ENCODE data around the gene TEX38.

DNA sequence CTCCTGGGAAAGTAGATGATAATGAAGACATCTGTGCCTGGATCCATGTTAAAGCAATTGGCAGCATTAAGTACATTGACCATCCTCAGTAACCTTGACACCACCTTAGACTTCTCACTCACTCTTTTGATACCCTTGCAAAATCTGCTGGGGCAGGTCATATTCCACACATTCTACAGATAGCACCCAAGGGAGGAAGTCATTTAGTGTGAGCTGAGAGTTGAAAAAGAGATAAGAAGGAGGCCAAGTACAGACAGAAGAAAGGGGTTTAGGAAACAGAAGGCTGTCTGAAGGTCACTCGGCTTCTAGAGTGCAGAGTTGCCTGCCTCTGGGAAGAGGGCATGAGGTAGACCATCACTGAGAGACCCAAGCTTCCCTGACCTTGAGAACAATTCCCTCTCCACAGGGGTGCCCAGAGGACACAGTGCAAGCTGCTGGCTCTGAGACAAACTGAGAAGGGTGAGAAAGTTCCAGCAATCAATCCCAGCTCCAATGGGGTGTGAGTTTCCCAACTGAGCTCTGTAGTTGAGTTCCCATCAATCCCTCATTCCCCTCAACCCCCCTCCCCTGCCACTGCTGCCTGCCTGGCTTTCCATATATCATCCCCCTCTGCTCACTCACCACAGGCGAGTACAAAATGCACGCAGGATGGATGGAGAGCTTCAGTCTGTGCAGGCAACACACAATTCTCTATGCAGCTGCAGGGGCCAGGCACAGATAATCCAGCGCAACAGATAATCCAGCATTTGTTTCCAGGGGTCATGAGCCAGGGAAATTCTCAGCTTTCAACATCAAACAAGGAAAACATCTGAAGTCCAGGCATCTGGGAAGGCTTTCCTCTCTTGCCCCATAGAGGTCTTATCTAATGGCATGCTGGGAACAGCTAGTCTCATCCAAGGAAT, 47.7 kb upstream of the TEX38 start:
- TF ChIP-seq EZH2 (IDR thresholded peaks at IDR 0.05; ENCODE audit: low read depth, unreplicated experiment) (no peak), ZNF114 (CRISPR knock-in tag; IDR thresholded peaks at IDR 0.05) (no peak), POLR2AphosphoS5 (IDR thresholded peaks at IDR 0.05; ENCODE audit: low read depth) (no peak), ZNF331 (CRISPR knock-in tag; IDR thresholded peaks at IDR 0.05; ENCODE audit: low read depth) (no peak), CREB1 (CRISPR knock-in tag; IDR thresholded peaks at IDR 0.05; ENCODE audit: low read depth) (no peak), EZH2phosphoT487 (IDR thresholded peaks at IDR 0.05; ENCODE audit: unreplicated experiment) (no peak), JUNB (IDR thresholded peaks at IDR 0.05; ENCODE audit: unreplicated experiment) (no peak), STAT1 (IDR thresholded peaks at IDR 0.05; ENCODE audit: unreplicated experiment) (no peak), NANOG (IDR thresholded peaks at IDR 0.05; ENCODE audit: borderline replicate concordance) (no peak)
- TF ChIP-seq, protein P1, sequence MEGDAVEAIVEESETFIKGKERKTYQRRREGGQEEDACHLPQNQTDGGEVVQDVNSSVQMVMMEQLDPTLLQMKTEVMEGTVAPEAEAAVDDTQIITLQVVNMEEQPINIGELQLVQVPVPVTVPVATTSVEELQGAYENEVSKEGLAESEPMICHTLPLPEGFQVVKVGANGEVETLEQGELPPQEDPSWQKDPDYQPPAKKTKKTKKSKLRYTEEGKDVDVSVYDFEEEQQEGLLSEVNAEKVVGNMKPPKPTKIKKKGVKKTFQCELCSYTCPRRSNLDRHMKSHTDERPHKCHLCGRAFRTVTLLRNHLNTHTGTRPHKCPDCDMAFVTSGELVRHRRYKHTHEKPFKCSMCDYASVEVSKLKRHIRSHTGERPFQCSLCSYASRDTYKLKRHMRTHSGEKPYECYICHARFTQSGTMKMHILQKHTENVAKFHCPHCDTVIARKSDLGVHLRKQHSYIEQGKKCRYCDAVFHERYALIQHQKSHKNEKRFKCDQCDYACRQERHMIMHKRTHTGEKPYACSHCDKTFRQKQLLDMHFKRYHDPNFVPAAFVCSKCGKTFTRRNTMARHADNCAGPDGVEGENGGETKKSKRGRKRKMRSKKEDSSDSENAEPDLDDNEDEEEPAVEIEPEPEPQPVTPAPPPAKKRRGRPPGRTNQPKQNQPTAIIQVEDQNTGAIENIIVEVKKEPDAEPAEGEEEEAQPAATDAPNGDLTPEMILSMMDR (conservative IDR thresholded peaks at IDR 0.05; ENCODE audit: low read depth in 2 of 2): no peak
- TF ChIP-seq, protein P2, sequence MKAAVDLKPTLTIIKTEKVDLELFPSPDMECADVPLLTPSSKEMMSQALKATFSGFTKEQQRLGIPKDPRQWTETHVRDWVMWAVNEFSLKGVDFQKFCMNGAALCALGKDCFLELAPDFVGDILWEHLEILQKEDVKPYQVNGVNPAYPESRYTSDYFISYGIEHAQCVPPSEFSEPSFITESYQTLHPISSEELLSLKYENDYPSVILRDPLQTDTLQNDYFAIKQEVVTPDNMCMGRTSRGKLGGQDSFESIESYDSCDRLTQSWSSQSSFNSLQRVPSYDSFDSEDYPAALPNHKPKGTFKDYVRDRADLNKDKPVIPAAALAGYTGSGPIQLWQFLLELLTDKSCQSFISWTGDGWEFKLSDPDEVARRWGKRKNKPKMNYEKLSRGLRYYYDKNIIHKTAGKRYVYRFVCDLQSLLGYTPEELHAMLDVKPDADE (IDR thresholded peaks at IDR 0.05): no peak
- TF ChIP-seq, protein P3, sequence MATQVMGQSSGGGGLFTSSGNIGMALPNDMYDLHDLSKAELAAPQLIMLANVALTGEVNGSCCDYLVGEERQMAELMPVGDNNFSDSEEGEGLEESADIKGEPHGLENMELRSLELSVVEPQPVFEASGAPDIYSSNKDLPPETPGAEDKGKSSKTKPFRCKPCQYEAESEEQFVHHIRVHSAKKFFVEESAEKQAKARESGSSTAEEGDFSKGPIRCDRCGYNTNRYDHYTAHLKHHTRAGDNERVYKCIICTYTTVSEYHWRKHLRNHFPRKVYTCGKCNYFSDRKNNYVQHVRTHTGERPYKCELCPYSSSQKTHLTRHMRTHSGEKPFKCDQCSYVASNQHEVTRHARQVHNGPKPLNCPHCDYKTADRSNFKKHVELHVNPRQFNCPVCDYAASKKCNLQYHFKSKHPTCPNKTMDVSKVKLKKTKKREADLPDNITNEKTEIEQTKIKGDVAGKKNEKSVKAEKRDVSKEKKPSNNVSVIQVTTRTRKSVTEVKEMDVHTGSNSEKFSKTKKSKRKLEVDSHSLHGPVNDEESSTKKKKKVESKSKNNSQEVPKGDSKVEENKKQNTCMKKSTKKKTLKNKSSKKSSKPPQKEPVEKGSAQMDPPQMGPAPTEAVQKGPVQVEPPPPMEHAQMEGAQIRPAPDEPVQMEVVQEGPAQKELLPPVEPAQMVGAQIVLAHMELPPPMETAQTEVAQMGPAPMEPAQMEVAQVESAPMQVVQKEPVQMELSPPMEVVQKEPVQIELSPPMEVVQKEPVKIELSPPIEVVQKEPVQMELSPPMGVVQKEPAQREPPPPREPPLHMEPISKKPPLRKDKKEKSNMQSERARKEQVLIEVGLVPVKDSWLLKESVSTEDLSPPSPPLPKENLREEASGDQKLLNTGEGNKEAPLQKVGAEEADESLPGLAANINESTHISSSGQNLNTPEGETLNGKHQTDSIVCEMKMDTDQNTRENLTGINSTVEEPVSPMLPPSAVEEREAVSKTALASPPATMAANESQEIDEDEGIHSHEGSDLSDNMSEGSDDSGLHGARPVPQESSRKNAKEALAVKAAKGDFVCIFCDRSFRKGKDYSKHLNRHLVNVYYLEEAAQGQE (IDR thresholded peaks at IDR 0.05; ENCODE audit: unreplicated experiment): no peak
- TF ChIP-seq, protein P4, sequence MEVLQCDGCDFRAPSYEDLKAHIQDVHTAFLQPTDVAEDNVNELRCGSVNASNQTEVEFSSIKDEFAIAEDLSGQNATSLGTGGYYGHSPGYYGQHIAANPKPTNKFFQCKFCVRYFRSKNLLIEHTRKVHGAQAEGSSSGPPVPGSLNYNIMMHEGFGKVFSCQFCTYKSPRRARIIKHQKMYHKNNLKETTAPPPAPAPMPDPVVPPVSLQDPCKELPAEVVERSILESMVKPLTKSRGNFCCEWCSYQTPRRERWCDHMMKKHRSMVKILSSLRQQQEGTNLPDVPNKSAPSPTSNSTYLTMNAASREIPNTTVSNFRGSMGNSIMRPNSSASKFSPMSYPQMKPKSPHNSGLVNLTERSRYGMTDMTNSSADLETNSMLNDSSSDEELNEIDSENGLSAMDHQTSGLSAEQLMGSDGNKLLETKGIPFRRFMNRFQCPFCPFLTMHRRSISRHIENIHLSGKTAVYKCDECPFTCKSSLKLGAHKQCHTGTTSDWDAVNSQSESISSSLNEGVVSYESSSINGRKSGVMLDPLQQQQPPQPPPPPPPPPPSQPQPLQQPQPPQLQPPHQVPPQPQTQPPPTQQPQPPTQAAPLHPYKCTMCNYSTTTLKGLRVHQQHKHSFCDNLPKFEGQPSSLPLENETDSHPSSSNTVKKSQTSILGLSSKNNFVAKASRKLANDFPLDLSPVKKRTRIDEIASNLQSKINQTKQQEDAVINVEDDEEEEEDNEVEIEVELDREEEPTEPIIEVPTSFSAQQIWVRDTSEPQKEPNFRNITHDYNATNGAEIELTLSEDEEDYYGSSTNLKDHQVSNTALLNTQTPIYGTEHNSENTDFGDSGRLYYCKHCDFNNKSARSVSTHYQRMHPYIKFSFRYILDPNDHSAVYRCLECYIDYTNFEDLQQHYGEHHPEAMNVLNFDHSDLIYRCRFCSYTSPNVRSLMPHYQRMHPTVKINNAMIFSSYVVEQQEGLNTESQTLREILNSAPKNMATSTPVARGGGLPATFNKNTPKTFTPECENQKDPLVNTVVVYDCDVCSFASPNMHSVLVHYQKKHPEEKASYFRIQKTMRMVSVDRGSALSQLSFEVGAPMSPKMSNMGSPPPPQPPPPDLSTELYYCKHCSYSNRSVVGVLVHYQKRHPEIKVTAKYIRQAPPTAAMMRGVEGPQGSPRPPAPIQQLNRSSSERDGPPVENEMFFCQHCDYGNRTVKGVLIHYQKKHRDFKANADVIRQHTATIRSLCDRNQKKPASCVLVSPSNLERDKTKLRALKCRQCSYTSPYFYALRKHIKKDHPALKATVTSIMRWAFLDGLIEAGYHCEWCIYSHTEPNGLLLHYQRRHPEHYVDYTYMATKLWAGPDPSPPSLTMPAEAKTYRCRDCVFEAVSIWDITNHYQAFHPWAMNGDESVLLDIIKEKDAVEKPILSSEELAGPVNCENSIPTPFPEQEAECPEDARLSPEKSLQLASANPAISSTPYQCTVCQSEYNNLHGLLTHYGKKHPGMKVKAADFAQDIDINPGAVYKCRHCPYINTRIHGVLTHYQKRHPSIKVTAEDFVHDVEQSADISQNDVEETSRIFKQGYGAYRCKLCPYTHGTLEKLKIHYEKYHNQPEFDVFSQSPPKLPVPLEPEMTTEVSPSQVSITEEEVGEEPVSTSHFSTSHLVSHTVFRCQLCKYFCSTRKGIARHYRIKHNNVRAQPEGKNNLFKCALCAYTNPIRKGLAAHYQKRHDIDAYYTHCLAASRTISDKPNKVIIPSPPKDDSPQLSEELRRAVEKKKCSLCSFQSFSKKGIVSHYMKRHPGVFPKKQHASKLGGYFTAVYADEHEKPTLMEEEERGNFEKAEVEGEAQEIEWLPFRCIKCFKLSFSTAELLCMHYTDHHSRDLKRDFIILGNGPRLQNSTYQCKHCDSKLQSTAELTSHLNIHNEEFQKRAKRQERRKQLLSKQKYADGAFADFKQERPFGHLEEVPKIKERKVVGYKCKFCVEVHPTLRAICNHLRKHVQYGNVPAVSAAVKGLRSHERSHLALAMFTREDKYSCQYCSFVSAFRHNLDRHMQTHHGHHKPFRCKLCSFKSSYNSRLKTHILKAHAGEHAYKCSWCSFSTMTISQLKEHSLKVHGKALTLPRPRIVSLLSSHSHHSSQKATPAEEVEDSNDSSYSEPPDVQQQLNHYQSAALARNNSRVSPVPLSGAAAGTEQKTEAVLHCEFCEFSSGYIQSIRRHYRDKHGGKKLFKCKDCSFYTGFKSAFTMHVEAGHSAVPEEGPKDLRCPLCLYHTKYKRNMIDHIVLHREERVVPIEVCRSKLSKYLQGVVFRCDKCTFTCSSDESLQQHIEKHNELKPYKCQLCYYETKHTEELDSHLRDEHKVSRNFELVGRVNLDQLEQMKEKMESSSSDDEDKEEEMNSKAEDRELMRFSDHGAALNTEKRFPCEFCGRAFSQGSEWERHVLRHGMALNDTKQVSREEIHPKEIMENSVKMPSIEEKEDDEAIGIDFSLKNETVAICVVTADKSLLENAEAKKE (CRISPR knock-in tag; IDR thresholded peaks at IDR 0.05): no peak
